HEK293 (cell line): ENCODE data around the gene ABCF2.

Source experiments
- BCL11A ChIP-seq: fragments of 450-650 bp; formaldehyde crosslinking; IDR thresholded peaks from 2 replicates; pipeline ENCODE4 v1.5.1; 2016; ENCODE audit warnings: low read depth, missing biosample characterization, missing genetic modification characterization
- EGR2 ChIP-seq: fragments of 450-650 bp; formaldehyde crosslinking; IDR thresholded peaks from 2 replicates; pipeline ENCODE4 v1.5.1; 2016; ENCODE audit warnings: low read depth, missing biosample characterization, missing genetic modification characterization
- HOXD13 ChIP-seq: sonication (generic); formaldehyde crosslinking; IDR thresholded peaks from 2 replicates; pipeline ENCODE4 v1.8.0; 2022; ENCODE audit warnings: missing genetic modification reagents, borderline replicate concordance
- KLF8 ChIP-seq: fragments of 450-650 bp; formaldehyde crosslinking; IDR thresholded peaks from 2 replicates; pipeline ENCODE4 v1.5.1; 2016; ENCODE audit warnings: missing biosample characterization, missing genetic modification characterization
- MEIS1 ChIP-seq: sonication (generic); formaldehyde crosslinking; IDR thresholded peaks from 2 replicates; pipeline ENCODE4 v1.8.1; 2022; ENCODE audit warnings: missing genetic modification reagents, mild to moderate bottlenecking, borderline replicate concordance
- PRDM1 ChIP-seq: fragments of 450-650 bp; formaldehyde crosslinking; IDR thresholded peaks from 2 replicates; pipeline ENCODE4; 2016; ENCODE audit warnings: missing biosample characterization, missing genetic modification characterization
- SCRT2 ChIP-seq: fragments of 450-650 bp; formaldehyde crosslinking; IDR thresholded peaks from 2 replicates; pipeline ENCODE4 v1.5.1; 2016; ENCODE audit warnings: missing biosample characterization, missing genetic modification characterization
- SP2 ChIP-seq: fragments of 450-650 bp; formaldehyde crosslinking; IDR thresholded peaks from 2 replicates; pipeline ENCODE4 v1.5.1; 2016; ENCODE audit warnings: missing biosample characterization, missing genetic modification characterization
- WT1 ChIP-seq: fragments of 450-650 bp; formaldehyde crosslinking; IDR thresholded peaks from 2 replicates; pipeline ENCODE4 v1.5.1; 2016; ENCODE audit warnings: missing biosample characterization, missing genetic modification characterization
- ZBTB20 ChIP-seq: fragments of 450-650 bp; formaldehyde crosslinking; IDR thresholded peaks from 2 replicates; pipeline ENCODE4 v1.5.1; 2016; ENCODE audit warnings: missing biosample characterization, missing genetic modification characterization
- ZNF132 ChIP-seq: fragments of 450-650 bp; formaldehyde crosslinking; IDR thresholded peaks from 2 replicates; pipeline ENCODE4 v1.5.1; 2017; ENCODE audit warnings: missing biosample characterization, missing genetic modification characterization, borderline replicate concordance
- ZNF174 ChIP-seq: fragments of 450-650 bp; formaldehyde crosslinking; IDR thresholded peaks from 2 replicates; pipeline ENCODE4 v1.5.0; 2017; ENCODE audit warnings: missing biosample characterization, mild to moderate bottlenecking, missing genetic modification characterization
- ZNF184 ChIP-seq: fragments of 450-650 bp; IDR thresholded peaks from 2 replicates; pipeline ENCODE4 v1.5.1; 2018; ENCODE audit warnings: missing biosample characterization, mild to moderate bottlenecking, missing genetic modification characterization
- ZNF221 ChIP-seq: fragments of 450-650 bp; formaldehyde crosslinking; IDR thresholded peaks from 2 replicates; pipeline ENCODE4 v1.5.1; 2017; ENCODE audit warnings: missing biosample characterization, missing genetic modification characterization, borderline replicate concordance
- ZNF23 ChIP-seq: fragments of 450-650 bp; formaldehyde crosslinking; IDR thresholded peaks from 2 replicates; pipeline ENCODE4 v1.5.1; 2016; ENCODE audit warnings: missing biosample characterization, missing genetic modification characterization, borderline replicate concordance
- ZNF24 ChIP-seq: fragments of 450-650 bp; formaldehyde crosslinking; IDR thresholded peaks from 2 replicates; pipeline ENCODE4 v1.5.1; 2016; ENCODE audit warnings: missing biosample characterization, missing genetic modification characterization
- ZNF302 ChIP-seq: fragments of 450-650 bp; formaldehyde crosslinking; IDR thresholded peaks from 2 replicates; pipeline ENCODE4 v1.5.1; 2016; ENCODE audit warnings: missing biosample characterization, missing genetic modification characterization, low read depth
- ZNF335 ChIP-seq: fragments of 450-650 bp; formaldehyde crosslinking; conservative IDR thresholded peaks from 2 replicates; pipeline ENCODE4 v1.5.1; 2016; ENCODE audit warnings: missing biosample characterization, missing genetic modification characterization
- ZNF37A ChIP-seq: fragments of 450-650 bp; IDR thresholded peaks from 2 replicates; pipeline ENCODE4 v1.5.1; 2018; ENCODE audit warnings: missing biosample characterization, missing genetic modification characterization
- ZNF391 ChIP-seq: fragments of 450-650 bp; formaldehyde crosslinking; IDR thresholded peaks from 2 replicates; pipeline ENCODE4 v1.5.1; 2016; ENCODE audit warnings: low read depth, missing biosample characterization, missing genetic modification characterization, borderline replicate concordance
- ZNF423 ChIP-seq: fragments of 450-650 bp; formaldehyde crosslinking; IDR thresholded peaks from 2 replicates; pipeline ENCODE4 v1.5.1; 2016; ENCODE audit warnings: missing biosample characterization, missing genetic modification characterization
- ZNF48 ChIP-seq: fragments of 450-650 bp; formaldehyde crosslinking; IDR thresholded peaks from 2 replicates; pipeline ENCODE4 v1.5.1; 2016; ENCODE audit warnings: missing biosample characterization, missing genetic modification characterization
- ZNF529 ChIP-seq: fragments of 450-650 bp; formaldehyde crosslinking; IDR thresholded peaks from 2 replicates; pipeline ENCODE4 v1.5.1; 2017; ENCODE audit warnings: missing genetic modification characterization, missing biosample characterization; ENCODE audit not compliant: insufficient replicate concordance
- ZNF544 ChIP-seq: fragments of 450-650 bp; formaldehyde crosslinking; IDR thresholded peaks from 2 replicates; pipeline ENCODE4 v1.5.0; 2017; ENCODE audit warnings: missing biosample characterization, missing genetic modification characterization
- ZNF76 ChIP-seq: fragments of 450-650 bp; formaldehyde crosslinking; IDR thresholded peaks from 2 replicates; pipeline ENCODE4; 2016; ENCODE audit warnings: low read depth, missing biosample characterization, missing genetic modification characterization, borderline replicate concordance
- ZSCAN30 ChIP-seq: fragments of 450-650 bp; IDR thresholded peaks from 2 replicates; pipeline ENCODE4 v1.5.1; 2018; ENCODE audit warnings: missing biosample characterization, mild to moderate bottlenecking, missing genetic modification characterization, moderate library complexity
- TF ChIP-seq, protein P1 (sequence below): fragments of 450-650 bp; formaldehyde crosslinking; IDR thresholded peaks from 2 replicates; pipeline ENCODE4 v1.5.1; 2016; ENCODE audit warnings: missing biosample characterization, missing genetic modification characterization
- TF ChIP-seq, protein P2 (sequence below): fragments of 450-650 bp; formaldehyde crosslinking; IDR thresholded peaks from 2 replicates; pipeline ENCODE4 v1.5.1; 2016; ENCODE audit warnings: missing biosample characterization, missing genetic modification characterization
- TF ChIP-seq, protein P3 (sequence below): fragments of 450-650 bp; IDR thresholded peaks from 2 replicates; pipeline ENCODE4 v1.5.1; 2018; ENCODE audit warnings: missing biosample characterization, mild to moderate bottlenecking, missing genetic modification characterization
- TF ChIP-seq, protein P4 (sequence below): fragments of 450-650 bp; formaldehyde crosslinking; IDR thresholded peaks from 2 replicates; pipeline ENCODE4 v1.5.1; 2017; ENCODE audit warnings: missing biosample characterization, missing genetic modification characterization
- TF ChIP-seq, protein P5 (sequence below): sonication (generic); formaldehyde crosslinking; IDR thresholded peaks from 2 replicates; pipeline ENCODE4 v1.8.1; 2022; ENCODE audit warnings: mild to moderate bottlenecking, moderate library complexity, missing genetic modification reagents

ABCF2 gene

DNA sequence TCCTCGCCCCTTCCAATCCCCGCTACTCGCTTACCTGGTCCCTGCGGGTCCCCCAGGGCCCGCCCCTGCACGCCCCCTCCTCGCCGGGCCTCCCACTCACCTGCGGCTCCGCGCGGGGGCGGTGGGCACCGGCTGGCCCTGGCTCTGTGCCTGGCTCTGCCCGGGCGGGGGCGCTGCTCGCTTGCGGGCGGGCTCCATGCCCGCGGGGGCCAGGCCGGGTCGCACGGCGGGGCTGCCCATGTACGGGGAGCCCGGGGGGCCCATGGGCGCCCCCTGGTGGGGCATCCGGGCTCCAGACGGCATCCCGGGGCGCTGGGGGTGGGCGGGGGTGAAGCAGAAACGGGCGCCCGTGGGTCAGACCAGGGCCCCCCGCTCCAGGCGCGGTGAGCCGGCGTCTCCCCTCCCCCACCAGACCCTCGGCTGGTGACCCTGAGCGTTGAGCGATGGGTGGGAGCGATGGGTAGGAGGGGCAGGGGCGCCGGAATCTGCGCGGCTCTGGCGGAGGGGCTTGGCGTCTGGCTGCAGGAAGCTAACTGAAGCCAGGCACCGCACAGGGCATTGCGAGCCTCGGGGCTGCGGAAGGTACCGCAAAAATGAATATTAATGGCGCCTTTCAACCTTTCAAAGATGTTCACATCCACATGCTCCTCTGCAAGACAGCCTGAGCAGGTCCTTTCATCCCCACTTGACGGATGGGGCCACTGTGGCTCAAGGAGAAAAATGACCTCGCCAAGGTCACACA, 18.5 kb upstream of the ABCF2 start (continued):
- TF ChIP-seq PRDM1 (tag by site-specific recombination), result no peak
- TF ChIP-seq, protein P1, sequence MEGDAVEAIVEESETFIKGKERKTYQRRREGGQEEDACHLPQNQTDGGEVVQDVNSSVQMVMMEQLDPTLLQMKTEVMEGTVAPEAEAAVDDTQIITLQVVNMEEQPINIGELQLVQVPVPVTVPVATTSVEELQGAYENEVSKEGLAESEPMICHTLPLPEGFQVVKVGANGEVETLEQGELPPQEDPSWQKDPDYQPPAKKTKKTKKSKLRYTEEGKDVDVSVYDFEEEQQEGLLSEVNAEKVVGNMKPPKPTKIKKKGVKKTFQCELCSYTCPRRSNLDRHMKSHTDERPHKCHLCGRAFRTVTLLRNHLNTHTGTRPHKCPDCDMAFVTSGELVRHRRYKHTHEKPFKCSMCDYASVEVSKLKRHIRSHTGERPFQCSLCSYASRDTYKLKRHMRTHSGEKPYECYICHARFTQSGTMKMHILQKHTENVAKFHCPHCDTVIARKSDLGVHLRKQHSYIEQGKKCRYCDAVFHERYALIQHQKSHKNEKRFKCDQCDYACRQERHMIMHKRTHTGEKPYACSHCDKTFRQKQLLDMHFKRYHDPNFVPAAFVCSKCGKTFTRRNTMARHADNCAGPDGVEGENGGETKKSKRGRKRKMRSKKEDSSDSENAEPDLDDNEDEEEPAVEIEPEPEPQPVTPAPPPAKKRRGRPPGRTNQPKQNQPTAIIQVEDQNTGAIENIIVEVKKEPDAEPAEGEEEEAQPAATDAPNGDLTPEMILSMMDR (tag by site-specific recombination), result 0 out of 2 replicates have a peak, but pooled peaks have one; percentile 19
- peak; percentile 57 for TF ChIP-seq ZNF335 (tag by site-specific recombination)
- TF ChIP-seq ZNF391 (tag by site-specific recombination), result no peak
- TF ChIP-seq ZNF132 (tag by site-specific recombination), result no peak
- no peak for TF ChIP-seq MEIS1 (CRISPR knock-in tag)
- peak; percentile 88 for TF ChIP-seq EGR2 (tag by site-specific recombination)
- TF ChIP-seq, protein P2, sequence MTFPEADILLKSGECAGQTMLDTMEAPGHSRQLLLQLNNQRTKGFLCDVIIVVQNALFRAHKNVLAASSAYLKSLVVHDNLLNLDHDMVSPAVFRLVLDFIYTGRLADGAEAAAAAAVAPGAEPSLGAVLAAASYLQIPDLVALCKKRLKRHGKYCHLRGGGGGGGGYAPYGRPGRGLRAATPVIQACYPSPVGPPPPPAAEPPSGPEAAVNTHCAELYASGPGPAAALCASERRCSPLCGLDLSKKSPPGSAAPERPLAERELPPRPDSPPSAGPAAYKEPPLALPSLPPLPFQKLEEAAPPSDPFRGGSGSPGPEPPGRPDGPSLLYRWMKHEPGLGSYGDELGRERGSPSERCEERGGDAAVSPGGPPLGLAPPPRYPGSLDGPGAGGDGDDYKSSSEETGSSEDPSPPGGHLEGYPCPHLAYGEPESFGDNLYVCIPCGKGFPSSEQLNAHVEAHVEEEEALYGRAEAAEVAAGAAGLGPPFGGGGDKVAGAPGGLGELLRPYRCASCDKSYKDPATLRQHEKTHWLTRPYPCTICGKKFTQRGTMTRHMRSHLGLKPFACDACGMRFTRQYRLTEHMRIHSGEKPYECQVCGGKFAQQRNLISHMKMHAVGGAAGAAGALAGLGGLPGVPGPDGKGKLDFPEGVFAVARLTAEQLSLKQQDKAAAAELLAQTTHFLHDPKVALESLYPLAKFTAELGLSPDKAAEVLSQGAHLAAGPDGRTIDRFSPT (tag by site-specific recombination), result no peak
- TF ChIP-seq ZNF423 (tag by site-specific recombination), result peak; percentile 72
- TF ChIP-seq SP2 (tag by site-specific recombination), result peak; percentile 7; the same call in 1 of the 2 replicates
- no peak for TF ChIP-seq ZNF529 (tag by site-specific recombination)
- TF ChIP-seq ZNF76 (tag by site-specific recombination), result no peak
- no peak for TF ChIP-seq ZNF184
- TF ChIP-seq, protein P3, sequence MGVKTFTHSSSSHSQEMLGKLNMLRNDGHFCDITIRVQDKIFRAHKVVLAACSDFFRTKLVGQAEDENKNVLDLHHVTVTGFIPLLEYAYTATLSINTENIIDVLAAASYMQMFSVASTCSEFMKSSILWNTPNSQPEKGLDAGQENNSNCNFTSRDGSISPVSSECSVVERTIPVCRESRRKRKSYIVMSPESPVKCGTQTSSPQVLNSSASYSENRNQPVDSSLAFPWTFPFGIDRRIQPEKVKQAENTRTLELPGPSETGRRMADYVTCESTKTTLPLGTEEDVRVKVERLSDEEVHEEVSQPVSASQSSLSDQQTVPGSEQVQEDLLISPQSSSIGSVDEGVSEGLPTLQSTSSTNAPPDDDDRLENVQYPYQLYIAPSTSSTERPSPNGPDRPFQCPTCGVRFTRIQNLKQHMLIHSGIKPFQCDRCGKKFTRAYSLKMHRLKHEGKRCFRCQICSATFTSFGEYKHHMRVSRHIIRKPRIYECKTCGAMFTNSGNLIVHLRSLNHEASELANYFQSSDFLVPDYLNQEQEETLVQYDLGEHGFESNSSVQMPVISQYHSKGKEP (tag by site-specific recombination), result 0 out of 2 replicates have a peak, but pooled peaks have one; percentile 15
- TF ChIP-seq SCRT2, result no peak
- no peak for TF ChIP-seq ZNF174 (tag by site-specific recombination)
- TF ChIP-seq ZNF23 (tag by site-specific recombination), result no peak
- TF ChIP-seq, protein P4, sequence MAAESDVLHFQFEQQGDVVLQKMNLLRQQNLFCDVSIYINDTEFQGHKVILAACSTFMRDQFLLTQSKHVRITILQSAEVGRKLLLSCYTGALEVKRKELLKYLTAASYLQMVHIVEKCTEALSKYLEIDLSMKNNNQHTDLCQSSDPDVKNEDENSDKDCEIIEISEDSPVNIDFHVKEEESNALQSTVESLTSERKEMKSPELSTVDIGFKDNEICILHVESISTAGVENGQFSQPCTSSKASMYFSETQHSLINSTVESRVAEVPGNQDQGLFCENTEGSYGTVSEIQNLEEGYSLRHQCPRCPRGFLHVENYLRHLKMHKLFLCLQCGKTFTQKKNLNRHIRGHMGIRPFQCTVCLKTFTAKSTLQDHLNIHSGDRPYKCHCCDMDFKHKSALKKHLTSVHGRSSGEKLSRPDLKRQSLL (tag by site-specific recombination), result peak; percentile 48; the same call in 1 of the 2 replicates
- TF ChIP-seq ZNF544 (tag by site-specific recombination), result no peak
- TF ChIP-seq ZBTB20 (tag by site-specific recombination), result peak; percentile 44; the same call in 1 of the 2 replicates
- TF ChIP-seq ZNF48 (tag by site-specific recombination), result no peak
- TF ChIP-seq ZNF24 (tag by site-specific recombination), result no peak
- TF ChIP-seq WT1 (tag by site-specific recombination), result 0 out of 2 replicates have a peak, but pooled peaks have one; percentile 8
- 0 out of 2 replicates have a peak, but pooled peaks have one; percentile 28 for TF ChIP-seq KLF8
- TF ChIP-seq HOXD13 (CRISPR knock-in tag), result no peak
- no peak for TF ChIP-seq ZNF302 (tag by site-specific recombination)
- TF ChIP-seq ZSCAN30 (tag by site-specific recombination), result peak; percentile 62; the same call in 1 of the 2 replicates
- TF ChIP-seq ZNF221, result no peak
- TF ChIP-seq, protein P5, sequence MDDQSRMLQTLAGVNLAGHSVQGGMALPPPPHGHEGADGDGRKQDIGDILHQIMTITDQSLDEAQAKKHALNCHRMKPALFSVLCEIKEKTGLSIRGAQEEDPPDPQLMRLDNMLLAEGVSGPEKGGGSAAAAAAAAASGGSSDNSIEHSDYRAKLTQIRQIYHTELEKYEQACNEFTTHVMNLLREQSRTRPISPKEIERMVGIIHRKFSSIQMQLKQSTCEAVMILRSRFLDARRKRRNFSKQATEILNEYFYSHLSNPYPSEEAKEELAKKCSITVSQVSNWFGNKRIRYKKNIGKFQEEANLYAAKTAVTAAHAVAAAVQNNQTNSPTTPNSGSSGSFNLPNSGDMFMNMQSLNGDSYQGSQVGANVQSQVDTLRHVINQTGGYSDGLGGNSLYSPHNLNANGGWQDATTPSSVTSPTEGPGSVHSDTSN (CRISPR knock-in tag), result no peak
- TF ChIP-seq BCL11A (tag by site-specific recombination), result no peak
- TF ChIP-seq ZNF37A, result no peak
